IMR-90 (cell line): ENCODE data around the gene ATP8B4. TPM values are rescaled to one million over a fixed set of nuclear protein-coding genes. Genes with fewer than 3 reads are reported as not detected.

Experiments used
- ATAC-seq: fragments of 200-7000 bp; cut with Tn5 transposase; 2 replicates; pipeline ENCODE4 v1.9.1; 2020; ENCODE audit warnings: low read depth, mild to moderate bottlenecking, moderate library complexity
- BruUV-seq: library from RNA; stranded (reverse); fragments of 400-500 nt; replicated peaks from 2 replicates; lab custom pipeline; 2021; lab: Mats Ljungman, UMichigan
- CTCF ChIA-PET: fragments of 300-600 bp; formaldehyde crosslinking; extraction: SDS; loops from one replicate; lab custom pipeline; 2021; ENCODE audit warnings: antibody characterized with exemption; lab: Yijun Ruan, JAX
- POLR2A ChIA-PET: fragments of 300-600 bp; sonication (Branson Sonifier 250); formaldehyde crosslinking; loops from one replicate; lab custom pipeline; 2022; ENCODE audit warnings: antibody characterized with exemption; ENCODE audit not compliant: unreplicated experiment; lab: Charles Lee
- DNase-seq: peaks from one replicate; pipeline ENCODE4 v3.0.0; 2013
- H2AFZ ChIP-seq: replicated peaks from 2 replicates; pipeline ENCODE3; 2013; ENCODE audit warnings: low read length, mild to moderate bottlenecking; ENCODE audit not compliant: poor library complexity
- H2AK5ac ChIP-seq: 2 replicates; pipeline ENCODE4 v1.6.1; 2013; ENCODE audit warnings: low read depth, low read length, inconsistent platforms
- H2AK9ac ChIP-seq: replicated peaks from 2 replicates; pipeline ENCODE3; 2013; ENCODE audit warnings: mild to moderate bottlenecking, low read depth, low read length, moderate library complexity; ENCODE audit not compliant: poor library complexity
- H2BK120ac ChIP-seq: 2 replicates; pipeline ENCODE4 v1.6.1; 2013; ENCODE audit warnings: low read depth, low read length, inconsistent platforms
- H2BK15ac ChIP-seq: 3 replicates; pipeline ENCODE4 v1.6.1; 2013; ENCODE audit warnings: low read depth, low read length, inconsistent platforms
- H2BK20ac ChIP-seq: 2 replicates; pipeline ENCODE4 v1.6.1; 2013; ENCODE audit warnings: low read depth, mild to moderate bottlenecking, inconsistent platforms, low read length, moderate library complexity
- H2BK5ac ChIP-seq: 2 replicates; pipeline ENCODE4 v1.6.1; 2013; ENCODE audit warnings: mild to moderate bottlenecking, low read depth, low read length, inconsistent platforms; ENCODE audit not compliant: poor library complexity, severe bottlenecking
- H3K14ac ChIP-seq: replicated peaks from 2 replicates; pipeline ENCODE4 v1.6.1; 2013; ENCODE audit warnings: low read depth, low read length, inconsistent platforms
- H3K18ac ChIP-seq: 2 replicates; pipeline ENCODE4 v1.6.1; 2013; ENCODE audit warnings: low read depth, low read length, control low read depth
- H3K23ac ChIP-seq: 2 replicates; pipeline ENCODE4 v1.6.1; 2013; ENCODE audit warnings: low read depth, low read length, inconsistent platforms
- H3K27ac ChIP-seq: 2 replicates; pipeline ENCODE4 v1.5.1; 2013; ENCODE audit warnings: mild to moderate bottlenecking, control low read depth, low read length; ENCODE audit not compliant: insufficient read depth
- H3K27me3 ChIP-seq: 2 replicates; pipeline ENCODE4 v1.6.1; 2013; ENCODE audit warnings: low read length; ENCODE audit not compliant: control insufficient read depth, insufficient read depth
- H3K36me3 ChIP-seq: 2 replicates; pipeline ENCODE4 v1.6.1; 2013; ENCODE audit warnings: low read length, mixed read lengths; ENCODE audit not compliant: control insufficient read depth, insufficient read depth
- H3K4ac ChIP-seq: 2 replicates; pipeline ENCODE4 v1.6.1; 2013; ENCODE audit warnings: low read depth, low read length, inconsistent platforms
- H3K4me1 ChIP-seq: 2 replicates; pipeline ENCODE4 v1.6.1; 2013; ENCODE audit warnings: low read length, mixed read lengths; ENCODE audit not compliant: control insufficient read depth, insufficient read depth
- H3K4me2 ChIP-seq: 2 replicates; pipeline ENCODE4 v1.6.1; 2013; ENCODE audit warnings: low read depth, mild to moderate bottlenecking, control low read depth, low read length, moderate library complexity
- H3K4me3 ChIP-seq: 2 replicates; pipeline ENCODE4 v1.5.1; 2013; ENCODE audit warnings: low read depth, mild to moderate bottlenecking, control low read depth, low read length, moderate library complexity; ENCODE audit not compliant: insufficient read depth
- H3K56ac ChIP-seq: 2 replicates; pipeline ENCODE4 v1.6.1; 2013; ENCODE audit warnings: low read length, inconsistent platforms; ENCODE audit not compliant: insufficient read depth; ENCODE audit errors: extremely low read depth
- H3K79me1 ChIP-seq, 2 experiments: 2 replicates each; pipeline ENCODE4 v1.6.1; 2013; ENCODE audit warnings: low read length in 2 of 2, inconsistent platforms in 1 of 2, low read depth in 1 of 2
- H3K9ac ChIP-seq: 2 replicates; pipeline ENCODE4 v1.6.1; 2013; ENCODE audit warnings: low read depth, low read length, control low read depth
- H3K9me1 ChIP-seq: 2 replicates; pipeline ENCODE4 v1.6.1; 2013; ENCODE audit warnings: low read length, inconsistent platforms; ENCODE audit not compliant: insufficient read depth
- H3K9me3 ChIP-seq: 2 replicates; pipeline ENCODE4 v1.6.1; 2013; ENCODE audit warnings: low read length; ENCODE audit not compliant: control insufficient read depth, insufficient read depth
- H4K20me1 ChIP-seq: 2 replicates; pipeline ENCODE4 v1.6.1; 2013; ENCODE audit warnings: low read length, inconsistent platforms; ENCODE audit not compliant: insufficient read depth
- H4K5ac ChIP-seq: 2 replicates; pipeline ENCODE4 v1.6.1; 2013; ENCODE audit warnings: mild to moderate bottlenecking, low read depth, low read length, control low read depth
- H4K8ac ChIP-seq, 2 experiments: 2 replicates each; pipeline ENCODE4 v1.6.1; 2013; ENCODE audit warnings: low read depth in 2 of 2, low read length in 2 of 2, control low read depth in 1 of 2, inconsistent platforms in 1 of 2
- H4K91ac ChIP-seq: 2 replicates; pipeline ENCODE4 v1.6.1; 2013; ENCODE audit warnings: low read depth, low read length, inconsistent platforms; ENCODE audit not compliant: insufficient read depth
- POLR2A ChIP-seq: IDR thresholded peaks from 2 replicates; pipeline ENCODE4 v1.6.1; 2012; ENCODE audit warnings: mild to moderate bottlenecking, low read depth, low read length
- RCOR1 ChIP-seq: IDR thresholded peaks from 2 replicates; pipeline ENCODE4 v1.6.1; 2012; ENCODE audit warnings: mild to moderate bottlenecking, low read length, improper control_type of control experiment; ENCODE audit not compliant: insufficient replicate concordance
- RFX5 ChIP-seq: IDR thresholded peaks from 2 replicates; pipeline ENCODE4 v1.8.0; 2012; ENCODE audit warnings: low read depth, mild to moderate bottlenecking, low read length, moderate library complexity
- WGBS, 2 experiments: methylation state at CpG; one replicate each; pipeline versions ENCODE4 v1.1.5 to v1.1.7; 2013; ENCODE audit warnings: missing lambda C conversion rate in 2 of 2; ENCODE audit not compliant: insufficient read length in 1 of 2; ENCODE audit errors: extremely low coverage in 2 of 2; 5-methylcytosine and 5-hydroxymethylcytosine counted together
- dilution Hi-C: fragments of 300-500 bp; cut with HindIII; formaldehyde crosslinking; loops from one replicate; pipeline ENCODE4 v1.14.3; 2018; ENCODE audit warnings: low sequenced_read_pairs; ENCODE audit not compliant: unreplicated experiment
- in situ Hi-C: fragments of 300-500 bp; cut with MboI; formaldehyde crosslinking; loops from 3 replicates; pipeline ENCODE4 v1.14.3; 2019; ENCODE audit warnings: low sequenced_read_pairs, inconsistent platforms, mixed read lengths
- intact Hi-C: fragments of 100-400 bp; cut with micrococcal nuclease; formaldehyde crosslinking; loops from 2 replicates; pipeline ENCODE4 v1.10.0; 2022
- polyA plus RNA-seq, 3 experiments: library from polyadenylated mRNA; depleted of rRNA; stranded (reverse); fragments of >200 nt; gene quantifications; 2 replicates each; pipeline ENCODE4 v1.2.3, GENCODE V29; 2012; ENCODE audit warnings: low replicate concordance in 1 of 3
- total RNA-seq: library from RNA; depleted of rRNA; stranded (reverse); fragments of >200 nt; gene quantifications from 2 replicates; pipeline ENCODE4 v1.2.3, GENCODE V29; 2012
- TF ChIP-seq, protein P1 (sequence below): fragments of 150-350 bp; IDR thresholded peaks from 2 replicates; pipeline ENCODE4 v1.6.1; 2017; ENCODE audit warnings: mild to moderate bottlenecking, antibody characterized with exemption, low read length, low read depth

The ATP8B4 gene
- total and polyA plus RNA-seq, 2 of the 4 experiments (the other 2 are of a cell fraction) = 0.12 to 0.54 TPM

DNA sequence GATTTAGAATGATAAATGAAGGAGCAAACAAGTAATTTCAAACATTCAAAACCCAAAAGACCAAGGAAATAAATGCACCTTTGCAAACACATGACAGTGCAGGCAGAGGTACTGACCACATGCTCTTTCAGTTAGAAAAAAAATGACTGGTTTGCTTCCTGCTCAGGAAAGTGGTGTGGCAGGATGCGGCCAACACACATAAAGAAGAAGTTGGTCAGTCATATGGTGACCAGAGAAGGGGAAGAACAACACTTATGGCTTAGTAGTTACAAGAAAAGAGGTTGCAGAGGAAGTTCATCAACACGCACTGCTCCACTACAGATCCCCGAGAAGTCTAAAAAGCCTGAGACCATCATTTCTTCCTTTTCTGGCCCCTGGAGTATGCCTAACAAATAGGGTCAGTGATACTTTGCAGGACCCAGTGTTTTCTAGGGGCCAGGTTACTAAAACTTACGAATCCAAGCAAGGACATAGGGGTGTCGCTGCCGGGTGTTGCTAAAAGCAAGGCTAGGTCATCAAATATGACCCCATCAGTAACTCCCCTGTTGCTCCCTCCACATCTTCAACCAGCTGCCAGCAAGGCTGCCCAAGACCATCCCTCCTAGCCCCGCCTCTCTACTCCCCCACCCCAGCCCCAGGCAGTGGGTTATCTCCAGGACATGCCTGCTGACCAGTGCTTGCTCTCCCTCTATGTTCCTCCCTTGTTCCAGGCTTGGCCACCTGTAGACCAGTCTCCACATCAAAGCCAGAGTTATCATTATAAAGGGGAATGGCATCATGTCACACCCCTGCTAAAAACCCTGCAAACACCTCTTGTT lies 11.2 kb downstream of the ATP8B4 start (continued):
- TF ChIP-seq RFX5 = no peak

DNA sequence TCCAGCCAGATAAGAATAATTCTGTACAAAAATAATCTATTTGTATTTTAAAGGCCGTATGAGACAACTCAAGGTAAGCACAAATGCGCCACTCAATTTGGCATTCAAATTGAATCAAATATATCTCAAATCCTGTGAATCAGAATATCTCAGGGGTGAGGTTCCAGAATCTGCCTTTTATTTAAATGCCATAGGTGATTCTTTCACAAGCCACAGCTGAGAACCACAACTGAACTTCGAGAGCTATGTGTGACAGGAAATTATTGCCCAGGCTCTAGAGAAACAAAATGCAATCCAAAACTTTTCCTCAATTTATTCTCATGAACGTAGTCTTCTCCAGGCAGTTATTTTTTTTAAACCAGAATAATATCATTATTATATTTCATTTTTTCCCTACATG lies 11.9 kb downstream of the ATP8B4 start:
- Histone ChIP-seq H4K5ac (no peak overlapping the region), H3K27me3 (no peaks in the 10 kb centered on the region), H2BK5ac (no peak overlapping the region), H3K14ac (no peak overlapping the region), H4K8ac (no peak overlapping the region), H3K9me3 (no peaks in the 10 kb centered on the region), H3K9me1 (no peaks in the 10 kb centered on the region), H3K4me3 (no peak overlapping the region), H2AK5ac (no peak overlapping the region), H2BK15ac (no peak overlapping the region), H4K20me1 (no peaks in the 10 kb centered on the region), H2BK120ac (no peak overlapping the region), H2AFZ (no peak overlapping the region), H3K4me2 (no peak overlapping the region), H3K9ac (no peak overlapping the region), H2BK20ac (no peak overlapping the region), H3K79me1 (no peaks in the 10 kb centered on the region), H3K4ac (no peak overlapping the region), H2AK9ac (no peak overlapping the region), H3K56ac (no peak overlapping the region), H3K23ac (no peak overlapping the region), H3K36me3 (no peaks in the 10 kb centered on the region), H3K4me1 (no peaks in the 10 kb centered on the region), H3K27ac (no peak overlapping the region), H4K91ac (no peak overlapping the region), H3K18ac (no peak overlapping the region)
- no TSS peak for BruUV-seq
- in situ Hi-C loops = no loop called here
- intact Hi-C loops = no loop called here
- dilution Hi-C loops = no loop called here
- no peak for DNase-seq
- POLR2A ChIA-PET = no interaction called here
- WGBS, 2 experiments = no CpG with 5 or more reads among the region's 4 CpGs
- TF ChIP-seq POLR2A (no peak), RCOR1 (no peak)
- TF ChIP-seq, protein P1, sequence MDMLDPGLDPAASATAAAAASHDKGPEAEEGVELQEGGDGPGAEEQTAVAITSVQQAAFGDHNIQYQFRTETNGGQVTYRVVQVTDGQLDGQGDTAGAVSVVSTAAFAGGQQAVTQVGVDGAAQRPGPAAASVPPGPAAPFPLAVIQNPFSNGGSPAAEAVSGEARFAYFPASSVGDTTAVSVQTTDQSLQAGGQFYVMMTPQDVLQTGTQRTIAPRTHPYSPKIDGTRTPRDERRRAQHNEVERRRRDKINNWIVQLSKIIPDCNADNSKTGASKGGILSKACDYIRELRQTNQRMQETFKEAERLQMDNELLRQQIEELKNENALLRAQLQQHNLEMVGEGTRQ = no peak
- CTCF ChIA-PET = interaction anchor here (0.7 kb wide), 1 partner anchor 76 kb away, joined by 3 read pairs; no protein-coding TSS in a partner anchor
- ATAC-seq = no peak
